Skeletal muscle satellite cell (primary cell): ENCODE data around the gene ZNF526.
A peak's percentile ranks its signal among the peaks of the same experiment; 100 is the strongest.
"Not testable (repeated sequence)": the region's sequence is repeated elsewhere in the genome, so short reads cannot be mapped to it uniquely, and the experiment has no call there.

ENCODE experiments used
- H3K27me3 ChIP-seq: 2 replicates; pipeline ENCODE4 v1.7.0; 2013; ENCODE audit warnings: low read length; ENCODE audit not compliant: control insufficient read depth, insufficient read depth
- H3K36me3 ChIP-seq: 2 replicates; pipeline ENCODE4 v1.7.0; 2013; ENCODE audit warnings: mild to moderate bottlenecking, control low read depth, low read length; ENCODE audit not compliant: insufficient read depth
- H3K4me1 ChIP-seq: 2 replicates; pipeline ENCODE4 v1.7.0; 2013; ENCODE audit warnings: low read length; ENCODE audit not compliant: control insufficient read depth, insufficient read depth
- H3K4me2 ChIP-seq: 2 replicates; pipeline ENCODE4 v1.7.0; 2013; ENCODE audit warnings: mild to moderate bottlenecking, low read length
- H3K4me3 ChIP-seq: 2 replicates; pipeline ENCODE4 v1.7.0; 2013; ENCODE audit warnings: low read length
- H3K9ac ChIP-seq: 2 replicates; pipeline ENCODE4 v1.7.0; 2013; ENCODE audit warnings: mild to moderate bottlenecking, low read depth, low read length, moderate library complexity
- H3K9me3 ChIP-seq: replicated peaks from 2 replicates; pipeline ENCODE4 v1.7.0; 2013; ENCODE audit warnings: mild to moderate bottlenecking, control low read depth, low read length

Gene ZNF526

GRCh38 chr19:42250666-42251531 is 30.8 kb downstream of the ZNF526 start:
- Histone ChIP-seq H3K4me1 (peaks cover 46% of the 10 kb centered on the region), H3K4me2 (peak overlapping the region; percentile 95), H3K9me3 (no peaks in the 10 kb centered on the region), H3K4me3 (peak overlapping the region; percentile 95), H3K27me3 (no peaks in the 10 kb centered on the region), H3K9ac (peak overlapping the region; percentile 63), H3K36me3 (peaks cover 24% of the 10 kb centered on the region)

- Histone ChIP-seq H3K4me2 (peak overlapping the region; percentile 95), H3K36me3 (peaks cover 19% of the 10 kb centered on the region), H3K9me3 (no peaks in the 10 kb centered on the region), H3K4me1 (peaks cover 45% of the 10 kb centered on the region), H3K27me3 (no peaks in the 10 kb centered on the region), H3K4me3 (peak overlapping the region; percentile 95), H3K9ac (peak overlapping the region; percentile 82)
These were observed 31.7 kb downstream of the ZNF526 start for GRCh38 chr19:42251572-42252358.

GRCh38 chr19:42252365-42253244 is 32.5 kb downstream of the ZNF526 start:
- Histone ChIP-seq H3K9me3 (no peaks in the 10 kb centered on the region), H3K4me1 (peaks cover 46% of the 10 kb centered on the region), H3K9ac (peak overlapping the region; percentile 82), H3K4me2 (peak overlapping the region; percentile 95), H3K4me3 (peak overlapping the region; percentile 95), H3K27me3 (no peaks in the 10 kb centered on the region), H3K36me3 (peaks cover 14% of the 10 kb centered on the region)

- H3K36me3 ChIP-seq: peaks cover 14% of the 10 kb centered on the region
- peak overlapping the region; percentile 99 for H3K4me3 ChIP-seq
- H3K4me2 ChIP-seq: peak overlapping the region; percentile 95
- peaks cover 46% of the 10 kb centered on the region for H3K4me1 ChIP-seq
- peak overlapping the region; percentile 98 for H3K9ac ChIP-seq
- no peaks in the 10 kb centered on the region for H3K27me3 ChIP-seq
- no peaks in the 10 kb centered on the region for H3K9me3 ChIP-seq
These were observed 33.4 kb downstream of the ZNF526 start for GRCh38 chr19:42253245-42254088.

- Histone ChIP-seq H3K4me1 (peaks cover 46% of the 10 kb centered on the region), H3K9me3 (no peaks in the 10 kb centered on the region), H3K36me3 (peaks cover 14% of the 10 kb centered on the region), H3K4me3 (peak overlapping the region; percentile 99), H3K27me3 (no peaks in the 10 kb centered on the region), H3K4me2 (peak overlapping the region; percentile 79), H3K9ac (peak overlapping the region; percentile 98)
These were observed 34.2 kb downstream of the ZNF526 start for GRCh38 chr19:42254089-42254849.

- no peaks in the 10 kb centered on the region for H3K9me3 ChIP-seq
- H3K36me3 ChIP-seq: peaks cover 7% of the 10 kb centered on the region
- H3K4me3 ChIP-seq: peak within 1 kb of the TSS; percentile 99
- H3K27me3 ChIP-seq: no peaks in the 10 kb centered on the region
- peaks cover 43% of the 10 kb centered on the region for H3K4me1 ChIP-seq
- H3K9ac ChIP-seq: peak within 1 kb of the TSS; percentile 98
- peak within 1 kb of the TSS; percentile 97 for H3K4me2 ChIP-seq
These were observed 35.0 kb downstream of the ZNF526 start, which contains the start of gene ERF for GRCh38 chr19:42254850-42255765. Gene ERF (minus strand): TSS chr19:42255128. CDS start chr19:42254999, 129 bp downstream.

- Histone ChIP-seq H3K36me3 (no peaks in the 10 kb centered on the region), H3K4me3 (peak overlapping the region; percentile 75), H3K9ac (peak overlapping the region; percentile 82), H3K4me2 (peak overlapping the region; percentile 97), H3K4me1 (peaks cover 33% of the 10 kb centered on the region), H3K27me3 (no peaks in the 10 kb centered on the region), H3K9me3 (no peaks in the 10 kb centered on the region)
These were observed 35.9 kb downstream of the ZNF526 start for GRCh38 chr19:42255766-42256745.

- not testable (repeated sequence) for H3K27me3 ChIP-seq, H3K9ac ChIP-seq, H3K36me3 ChIP-seq, H3K9me3 ChIP-seq, H3K4me2 ChIP-seq, H3K4me3 ChIP-seq
- peaks cover 17% of the 10 kb centered on the region for H3K4me1 ChIP-seq
These were observed 37.7 kb downstream of the ZNF526 start for GRCh38 chr19:42257842-42258241.
